HUES64 (cell line): ENCODE data around the gene TSPO2.

ENCODE experiments used
- H3K27ac ChIP-seq: 2 replicates; pipeline ENCODE4 v1.7.0; 2013; ENCODE audit warnings: low read depth, low read length, inconsistent platforms
- H3K27me3 ChIP-seq: 2 replicates; pipeline ENCODE4 v1.6.1; 2013; ENCODE audit warnings: mild to moderate bottlenecking, low read length; ENCODE audit not compliant: insufficient read depth
- H3K36me3 ChIP-seq: 2 replicates; pipeline ENCODE4 v1.6.1; 2013; ENCODE audit warnings: mild to moderate bottlenecking, low read length; ENCODE audit not compliant: insufficient read depth
- H3K4me1 ChIP-seq: 2 replicates; pipeline ENCODE4 v1.6.1; 2013; ENCODE audit warnings: mild to moderate bottlenecking, low read length, moderate library complexity; ENCODE audit not compliant: insufficient read depth
- H3K4me3 ChIP-seq: 2 replicates; pipeline ENCODE4 v1.5.1; 2013; ENCODE audit warnings: mild to moderate bottlenecking, low read length, moderate library complexity
- H3K9ac ChIP-seq: 2 replicates; pipeline ENCODE4 v1.6.1; 2013; ENCODE audit warnings: mild to moderate bottlenecking, low read depth, low read length
- H3K9me3 ChIP-seq: 2 replicates; pipeline ENCODE4 v1.6.1; 2013; ENCODE audit warnings: low read depth, low read length; ENCODE audit not compliant: insufficient read depth
- WGBS: fragments of 150-250, 120-280 bp; methylation state at CpG from one replicate; pipeline ENCODE4 v1.1.7; 2013; ENCODE audit warnings: missing lambda C conversion rate; 5-methylcytosine and 5-hydroxymethylcytosine counted together

Gene TSPO2

DNA sequence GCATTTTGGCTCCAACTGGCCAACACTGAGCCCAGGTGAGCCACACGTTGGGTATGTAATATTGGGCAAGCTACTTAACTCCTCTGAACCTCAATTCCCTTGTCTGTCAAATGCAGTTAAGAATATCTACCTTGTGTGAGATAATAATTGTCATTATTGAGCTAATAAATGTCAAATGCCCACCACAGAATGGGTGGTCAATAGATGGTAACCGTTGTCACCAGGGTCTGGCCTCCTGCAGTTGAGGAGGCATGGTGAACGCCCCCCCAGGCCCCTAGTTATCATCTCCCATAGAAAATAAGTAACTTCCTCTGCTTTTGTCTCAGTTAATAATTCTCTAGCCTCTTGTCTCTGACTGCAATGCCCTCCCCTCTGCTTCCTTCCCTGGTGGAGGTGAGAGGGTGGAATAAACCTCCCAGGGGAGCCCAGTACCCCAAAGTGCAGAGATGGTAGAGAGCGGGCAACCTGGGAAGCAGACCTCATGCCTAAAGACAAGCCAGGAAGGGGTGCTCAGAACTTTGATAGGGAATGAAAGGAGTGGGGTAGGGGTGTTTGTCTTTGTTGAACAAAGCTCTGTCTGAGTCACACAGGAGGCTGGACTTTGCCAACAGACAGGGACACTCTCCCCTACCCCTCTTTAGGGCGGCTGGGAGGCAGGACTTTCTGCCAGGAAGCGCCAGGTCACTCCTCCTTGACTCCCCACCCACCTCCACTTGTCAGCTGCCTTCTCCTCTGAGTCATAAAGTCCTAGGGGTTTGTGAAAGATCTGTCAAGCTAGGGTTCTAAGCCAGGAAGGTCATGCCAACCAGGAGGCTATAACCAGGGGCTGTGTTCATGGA, 1.9 kb upstream of the TSPO2 start:
- no peak overlapping the region for H3K9ac ChIP-seq
- no peaks in the 10 kb centered on the region for H3K9me3 ChIP-seq
- H3K4me3 ChIP-seq, result no peak overlapping the region
- H3K27ac ChIP-seq, result no peak overlapping the region
- no peaks in the 10 kb centered on the region for H3K36me3 ChIP-seq
- H3K4me1 ChIP-seq, result peaks cover 4% of the 10 kb centered on the region; the same call in 1 of the 2 replicates
- WGBS, result 83% methylated on average over 6 of the region's 6 CpGs
- H3K27me3 ChIP-seq, result no peaks in the 10 kb centered on the region

GRCh38 chr6:41040940-41041536, 1.2 kb upstream of the TSPO2 start:
- Histone ChIP-seq H3K9ac (no peak overlapping the region), H3K9me3 (no peaks in the 10 kb centered on the region), H3K36me3 (no peaks in the 10 kb centered on the region), H3K27ac (no peak overlapping the region), H3K27me3 (no peaks in the 10 kb centered on the region), H3K4me1 (peaks cover 4% of the 10 kb centered on the region; the same call in 1 of the 2 replicates), H3K4me3 (no peak overlapping the region)
- 60% methylated on average over 1 of the region's 1 CpG for WGBS

GRCh38 chr6:41043151-41043550, 884 bp downstream of the TSPO2 start:
- 92% methylated on average over 3 of the region's 3 CpGs for WGBS
- H3K4me3 ChIP-seq, result no peak overlapping the region
- no peaks in the 10 kb centered on the region for H3K36me3 ChIP-seq
- H3K27ac ChIP-seq, result no peak overlapping the region
- no peaks in the 10 kb centered on the region for H3K27me3 ChIP-seq
- H3K9ac ChIP-seq, result no peak overlapping the region
- peaks cover 4% of the 10 kb centered on the region; the same call in 1 of the 2 replicates for H3K4me1 ChIP-seq
- H3K9me3 ChIP-seq, result no peaks in the 10 kb centered on the region

DNA sequence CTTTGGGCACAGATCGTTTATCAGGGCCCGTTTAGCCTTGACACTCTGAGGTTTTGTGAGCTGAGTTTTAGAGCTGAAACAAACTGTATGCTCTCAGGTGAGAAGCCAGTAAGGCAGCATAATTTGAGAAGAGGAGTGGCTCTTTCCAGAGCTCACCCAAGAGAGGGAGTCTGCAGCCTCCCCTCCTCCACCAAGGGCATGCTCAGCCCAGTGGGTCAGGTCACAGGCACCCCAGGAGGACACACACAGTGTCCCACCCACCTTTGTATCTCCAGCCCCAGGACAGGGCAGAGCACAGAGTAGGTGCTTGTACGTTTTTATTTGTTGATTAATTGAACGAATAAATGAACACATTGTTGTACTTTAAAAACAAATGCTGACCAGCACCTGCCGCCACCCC, 3.4 kb downstream of the TSPO2 start:
- Histone ChIP-seq H3K36me3 (no peaks in the 10 kb centered on the region), H3K27ac (no peak overlapping the region), H3K27me3 (no peaks in the 10 kb centered on the region), H3K4me3 (no peak overlapping the region), H3K9me3 (no peaks in the 10 kb centered on the region), H3K4me1 (no peaks in the 10 kb centered on the region), H3K9ac (no peak overlapping the region)
- WGBS, result 90% methylated on average over 3 of the region's 5 CpGs

DNA sequence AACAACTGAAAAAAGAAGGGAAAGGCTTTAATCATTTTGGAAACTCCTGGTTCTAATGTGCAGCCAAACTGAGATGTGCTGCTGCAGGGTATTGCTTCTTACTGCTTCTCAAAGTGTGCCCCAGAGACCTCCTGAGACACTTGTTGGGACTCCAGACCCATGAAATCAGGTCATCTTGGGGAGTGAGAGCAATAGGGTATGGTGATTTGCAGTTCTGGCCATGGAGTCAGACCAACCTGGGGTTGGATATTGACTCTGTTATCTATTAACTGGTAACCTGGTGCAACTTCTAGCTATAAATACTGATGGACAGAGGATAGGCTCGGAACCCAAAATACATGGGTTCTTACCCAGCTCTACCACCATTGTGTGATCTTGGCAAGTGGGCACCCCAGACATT, 3.8 kb downstream of the TSPO2 start:
- H3K4me3 ChIP-seq, result no peak overlapping the region
- no peaks in the 10 kb centered on the region for H3K27me3 ChIP-seq
- no peak overlapping the region for H3K9ac ChIP-seq
- H3K27ac ChIP-seq, result no peak overlapping the region
- no peaks in the 10 kb centered on the region for H3K9me3 ChIP-seq
- WGBS, result 94% methylated on average over 1 of the region's 1 CpG
- no peaks in the 10 kb centered on the region for H3K4me1 ChIP-seq
- H3K36me3 ChIP-seq, result no peaks in the 10 kb centered on the region

GRCh38 chr6:41047306-41047705, 5.0 kb downstream of the TSPO2 start:
- Histone ChIP-seq H3K9ac (no peak overlapping the region), H3K27me3 (no peaks in the 10 kb centered on the region), H3K4me3 (no peak overlapping the region), H3K36me3 (no peaks in the 10 kb centered on the region), H3K9me3 (no peaks in the 10 kb centered on the region), H3K4me1 (no peaks in the 10 kb centered on the region), H3K27ac (no peak overlapping the region)
- WGBS, result 88% methylated on average over 2 of the region's 2 CpGs

DNA sequence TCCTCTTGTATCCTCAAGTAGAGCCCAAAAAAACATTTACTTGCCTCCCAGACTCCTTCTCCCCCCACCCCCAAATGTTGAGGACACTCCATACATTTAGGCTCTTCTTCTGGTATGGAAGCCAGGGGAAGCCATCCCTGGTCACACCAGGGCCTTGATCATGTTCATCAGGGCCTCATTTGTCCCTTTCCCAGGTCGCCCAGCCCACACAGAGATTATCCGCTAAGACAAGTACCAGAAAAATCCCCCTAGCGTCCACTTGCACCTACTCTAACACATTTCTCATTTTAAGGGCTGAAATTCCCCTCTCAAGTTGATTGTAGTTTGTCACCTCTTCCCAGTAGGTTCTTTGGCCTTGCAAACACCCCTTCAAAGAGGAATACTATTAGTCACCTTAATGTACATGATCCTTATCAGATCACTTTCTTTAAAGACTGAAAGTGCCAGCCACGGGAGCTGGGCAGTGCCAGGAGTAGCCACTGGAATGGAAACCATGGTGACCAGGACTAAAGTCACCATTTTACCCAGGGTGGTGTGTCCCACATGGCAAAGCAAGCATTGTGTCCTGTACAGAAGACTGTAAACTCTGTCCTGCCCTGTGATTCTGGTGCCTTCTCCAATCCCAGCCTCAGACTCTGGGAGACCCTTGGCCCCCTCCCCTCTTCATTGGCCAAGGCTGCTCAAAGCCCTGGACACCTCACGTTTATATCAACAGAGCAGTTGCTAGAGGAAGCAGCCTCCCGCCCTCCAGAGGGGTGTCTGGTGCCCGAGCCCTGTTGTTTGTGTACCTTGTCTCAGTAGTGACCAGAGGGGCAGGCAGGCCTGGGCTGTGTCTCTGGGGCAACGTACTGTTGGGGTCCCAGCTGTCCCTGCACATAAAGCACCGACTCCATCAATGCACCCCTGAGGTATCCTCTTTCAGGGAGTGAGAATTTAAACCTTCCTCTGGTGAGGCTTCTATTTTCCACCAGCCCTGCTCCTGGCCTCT, 5.8 kb downstream of the TSPO2 start:
- Histone ChIP-seq H3K4me3 (no peak overlapping the region), H3K4me1 (no peaks in the 10 kb centered on the region), H3K9me3 (no peaks in the 10 kb centered on the region), H3K27ac (no peak overlapping the region), H3K36me3 (no peaks in the 10 kb centered on the region), H3K27me3 (no peaks in the 10 kb centered on the region), H3K9ac (no peak overlapping the region)
- WGBS, result 90% methylated on average over 9 of the region's 9 CpGs

- Histone ChIP-seq H3K4me1 (0 out of 2 replicates have a peak, but pooled peaks cover 3% of the 10 kb centered on the region), H3K9me3 (no peaks in the 10 kb centered on the region), H3K4me3 (no peak overlapping the region), H3K36me3 (no peaks in the 10 kb centered on the region), H3K9ac (no peak overlapping the region), H3K27me3 (no peaks in the 10 kb centered on the region), H3K27ac (no peak overlapping the region)
- WGBS, result 58% methylated on average over 1 of the region's 1 CpG
Measured at GRCh38 chr6:41049521-41049920, 7.3 kb downstream of the TSPO2 start.

DNA sequence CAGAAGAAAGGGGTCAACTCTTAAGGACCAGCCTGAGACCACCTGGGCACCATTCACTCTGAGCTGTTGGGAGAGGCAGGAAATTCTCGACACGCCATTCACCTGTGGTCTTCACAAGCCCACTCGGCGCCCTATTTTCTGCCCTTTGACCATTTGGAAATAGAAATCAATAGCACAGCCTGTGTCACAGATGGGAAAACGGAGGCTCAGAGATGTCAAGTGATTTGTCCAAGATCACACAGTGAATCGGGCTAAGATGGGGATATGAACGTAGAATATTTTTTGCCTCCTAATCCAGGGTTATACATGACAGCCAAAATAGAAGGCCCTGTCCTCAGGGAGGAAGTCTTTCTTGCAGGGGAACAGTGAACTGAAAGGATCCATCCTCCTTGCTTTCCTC, 7.7 kb downstream of the TSPO2 start:
- Histone ChIP-seq H3K36me3 (no peaks in the 10 kb centered on the region), H3K27ac (no peak overlapping the region), H3K4me1 (0 out of 2 replicates have a peak, but pooled peaks cover 3% of the 10 kb centered on the region), H3K27me3 (no peaks in the 10 kb centered on the region), H3K9me3 (no peaks in the 10 kb centered on the region), H3K4me3 (no peak overlapping the region), H3K9ac (no peak overlapping the region)
- whole genome bisulfite sequencing, result 88% methylated on average over 7 of the region's 7 CpGs

- H3K27me3 ChIP-seq, result no peaks in the 10 kb centered on the region
- no peak overlapping the region for H3K9ac ChIP-seq
- H3K9me3 ChIP-seq, result no peaks in the 10 kb centered on the region
- WGBS, result 94% methylated on average over 3 of the region's 3 CpGs
- H3K4me3 ChIP-seq, result no peak overlapping the region
- no peak overlapping the region for H3K27ac ChIP-seq
- H3K36me3 ChIP-seq, result no peaks in the 10 kb centered on the region
- 0 out of 2 replicates have a peak, but pooled peaks cover 3% of the 10 kb centered on the region for H3K4me1 ChIP-seq
Measured at GRCh38 chr6:41050536-41050935, 8.3 kb downstream of the TSPO2 start.

- H3K27me3 ChIP-seq, result no peaks in the 10 kb centered on the region
- H3K4me3 ChIP-seq, result no peak overlapping the region
- 0 out of 2 replicates have a peak, but pooled peaks cover 3% of the 10 kb centered on the region for H3K4me1 ChIP-seq
- no peaks in the 10 kb centered on the region for H3K9me3 ChIP-seq
- no peak overlapping the region for H3K27ac ChIP-seq
- H3K36me3 ChIP-seq, result no peaks in the 10 kb centered on the region
- WGBS, result 82% methylated on average over 5 of the region's 5 CpGs
- no peak overlapping the region for H3K9ac ChIP-seq
Measured at GRCh38 chr6:41051873-41052272, 9.6 kb downstream of the TSPO2 start.
